Effector CD4-positive, alpha-beta T cell (primary cell): Measurements from ENCODE around the gene C1QTNF6.
"Not testable (repeated sequence)": the region's sequence is repeated elsewhere in the genome, so short reads cannot be mapped to it uniquely, and the experiment has no call there.

Experiments used
- DNase-seq: peaks from one replicate; pipeline ENCODE4 v3.0.0-alpha.2; 2020

C1QTNF6 gene

GRCh38 chr22:37175414-37176281, 12.4 kb downstream of the C1QTNF6 start:
- DNase-seq, result no peak

DNA sequence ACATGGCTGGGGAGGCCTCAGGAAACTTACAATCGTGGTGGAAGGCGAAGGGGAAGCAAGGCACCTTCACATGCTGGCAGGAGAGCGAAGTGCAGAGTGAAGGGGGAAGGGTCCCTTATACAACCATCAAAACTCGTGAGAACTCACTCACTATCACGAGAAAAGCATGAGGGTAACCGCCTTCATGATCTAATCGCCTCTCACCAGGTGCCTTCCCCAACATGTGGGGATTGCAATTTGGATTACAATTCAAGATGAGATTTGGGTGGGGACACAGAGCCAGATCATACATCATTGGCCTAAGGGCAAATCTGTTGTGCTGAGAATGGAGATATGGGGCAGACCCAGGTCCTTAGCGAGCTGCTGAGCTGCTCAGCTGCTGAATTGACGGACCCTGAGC, 13.1 kb downstream of the C1QTNF6 start:
- DNase-seq, result no peak

DNA sequence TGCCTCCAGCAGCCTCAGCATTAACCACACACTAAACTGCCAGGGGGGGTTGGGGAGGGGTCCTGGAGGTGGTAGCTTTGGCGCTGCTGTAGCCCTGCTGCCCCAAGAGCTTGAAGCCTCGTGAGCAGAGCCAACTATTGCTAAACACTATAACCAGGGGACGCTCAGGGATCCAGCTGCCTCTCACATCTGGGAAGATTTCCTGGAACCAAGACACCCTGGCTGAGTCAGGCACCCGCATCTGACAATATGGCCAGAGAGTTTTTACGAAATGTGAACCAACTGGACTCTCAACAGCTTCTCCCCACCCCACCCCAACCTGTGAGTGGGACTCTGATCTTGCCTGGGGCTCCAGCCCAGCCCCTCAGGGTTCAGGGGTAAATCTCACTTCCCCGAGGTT, 14.3 kb downstream of the C1QTNF6 start:
- no peak for DNase-seq

DNA sequence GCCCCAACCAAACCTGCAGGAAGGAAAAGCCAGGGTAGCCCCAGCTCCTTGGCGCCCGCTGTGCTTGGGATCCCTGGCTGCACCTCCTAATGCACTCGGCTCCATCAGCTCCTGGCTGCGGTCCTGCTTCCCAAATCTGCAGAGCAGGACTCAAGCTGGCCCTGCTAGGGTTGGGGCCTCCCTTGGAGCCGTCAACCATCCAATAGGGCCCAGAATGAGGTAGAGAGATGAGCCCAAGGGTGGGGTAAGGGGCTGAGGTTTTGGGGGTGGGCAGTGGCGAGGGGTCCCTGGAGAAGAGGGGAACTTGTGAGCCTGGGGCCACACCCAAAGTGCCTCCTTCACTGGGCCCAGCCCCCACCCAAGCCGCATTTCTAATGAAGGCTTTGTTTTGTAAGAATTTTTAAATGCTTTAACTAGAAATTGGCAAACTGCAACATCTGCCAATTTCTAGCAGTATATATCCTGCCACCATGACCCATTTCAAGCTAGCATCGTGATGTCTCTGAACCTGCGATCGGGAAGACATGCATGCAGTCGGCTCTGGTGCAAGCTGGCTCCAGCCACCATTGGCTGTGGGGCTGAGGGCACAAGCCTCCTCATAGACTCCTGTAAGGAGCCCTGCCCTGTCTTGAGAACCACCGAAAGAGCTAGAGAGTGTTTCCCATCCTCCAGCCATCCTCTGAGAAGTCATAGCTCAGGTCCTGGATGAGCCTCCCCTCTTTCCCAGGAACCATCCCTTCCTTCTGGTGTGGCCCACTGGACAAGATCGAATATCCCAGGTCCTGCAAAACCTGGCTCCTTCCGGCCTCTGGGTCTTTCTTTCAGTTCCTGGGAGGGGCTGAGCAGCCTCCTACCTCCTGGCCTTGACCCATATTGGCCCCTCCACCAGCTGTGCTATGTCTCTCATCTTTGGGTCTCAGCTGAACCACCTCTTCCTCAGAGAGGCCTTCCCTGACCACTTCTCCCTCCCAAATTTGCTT, 15.5 kb downstream of the C1QTNF6 start:
- no peak for DNase-seq

GRCh38 chr22:37171662-37172061, 16.4 kb downstream of the C1QTNF6 start:
- no peak for DNase-seq

DNA sequence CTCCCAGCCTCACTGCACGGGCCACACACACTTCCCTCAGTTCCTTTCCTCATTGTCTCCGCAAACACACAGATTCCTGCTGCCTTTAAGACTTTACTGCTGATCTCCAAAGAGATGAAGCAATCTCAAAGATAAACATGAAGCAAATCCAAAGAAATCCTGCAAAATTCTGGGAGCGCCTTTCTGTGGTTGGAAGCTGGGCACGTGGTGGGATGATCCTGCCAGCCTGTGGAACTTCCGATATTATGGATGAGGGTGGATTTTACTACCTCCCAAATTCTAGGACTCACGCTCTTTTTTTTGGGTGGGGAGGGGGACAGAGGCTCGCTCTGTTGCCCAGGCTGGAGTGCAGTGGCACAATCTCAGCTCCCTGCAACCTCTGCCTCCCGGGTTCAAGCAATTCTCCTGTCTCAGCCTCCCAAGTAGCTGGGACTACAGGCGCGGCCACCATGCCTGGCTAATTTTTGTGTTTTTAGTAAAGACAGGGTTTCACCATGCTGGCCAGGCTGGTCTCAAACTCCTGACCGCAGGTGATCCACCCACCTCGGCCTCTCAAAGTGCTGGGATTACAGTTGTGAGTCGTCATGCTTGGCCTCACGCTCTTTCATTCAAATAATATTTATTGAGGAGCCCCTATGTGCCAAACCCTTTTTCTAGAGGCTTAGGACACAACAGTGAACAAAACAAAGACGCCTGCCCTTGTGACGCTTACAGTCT, 17.2 kb downstream of the C1QTNF6 start:
- not testable (repeated sequence) for DNase-seq

DNA sequence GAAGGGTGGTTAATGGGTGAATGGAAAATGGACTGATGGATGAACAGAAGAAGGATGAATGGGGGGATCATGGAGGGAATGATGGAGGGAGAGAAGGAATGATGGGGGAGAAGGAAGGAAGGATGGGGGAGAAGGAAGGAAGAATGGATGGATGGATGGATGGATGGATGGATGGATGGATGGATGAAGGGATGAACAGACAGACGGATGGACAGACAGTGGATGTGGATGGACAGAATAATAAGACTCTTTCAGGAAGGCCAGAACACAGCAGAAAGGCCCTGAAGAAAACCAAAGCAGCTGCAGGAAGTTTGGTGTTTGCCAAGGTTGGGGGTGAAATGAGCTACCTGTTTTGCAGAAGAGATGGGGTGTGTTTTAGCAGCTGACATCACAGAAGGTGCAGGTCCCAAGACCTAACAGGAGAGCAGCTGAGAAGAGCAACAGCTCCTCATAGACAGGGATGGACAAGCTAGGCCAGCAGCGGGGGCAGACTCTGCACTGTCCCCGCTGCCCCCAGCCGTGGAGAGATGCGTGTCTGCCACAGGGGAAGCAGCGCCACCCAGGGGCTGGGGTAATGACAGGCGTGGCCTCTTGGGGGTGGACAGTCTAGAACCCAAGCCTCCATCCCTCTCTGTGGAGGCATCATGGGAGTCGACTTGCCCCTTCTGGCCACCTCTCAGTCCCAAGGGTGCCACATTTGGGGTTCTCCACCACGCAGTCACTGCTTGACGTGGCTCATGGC, 17.9 kb downstream of the C1QTNF6 start:
- DNase-seq, result no peak

DNA sequence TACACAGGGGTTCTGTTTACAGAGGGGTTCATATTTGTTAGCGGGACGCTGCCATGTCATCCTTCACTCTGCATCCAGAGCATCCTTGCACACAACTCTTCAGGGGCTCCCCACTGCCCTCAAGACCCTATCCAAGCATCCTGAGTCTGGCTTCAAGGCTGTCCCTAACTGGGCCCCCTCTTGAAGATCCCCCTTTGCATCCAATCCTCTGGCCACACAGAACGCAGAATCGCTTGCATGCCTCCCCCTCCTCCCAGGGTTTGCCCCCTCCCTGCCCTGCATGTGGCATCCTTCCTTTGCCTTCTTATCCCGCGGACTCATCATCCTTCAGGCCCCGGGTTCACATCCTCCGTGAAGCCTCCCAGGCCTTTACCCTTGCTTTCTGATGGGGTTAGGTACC, 18.6 kb downstream of the C1QTNF6 start:
- no peak for DNase-seq

GRCh38 chr22:37167981-37168647, 19.9 kb downstream of the C1QTNF6 start:
- no peak for DNase-seq

DNA sequence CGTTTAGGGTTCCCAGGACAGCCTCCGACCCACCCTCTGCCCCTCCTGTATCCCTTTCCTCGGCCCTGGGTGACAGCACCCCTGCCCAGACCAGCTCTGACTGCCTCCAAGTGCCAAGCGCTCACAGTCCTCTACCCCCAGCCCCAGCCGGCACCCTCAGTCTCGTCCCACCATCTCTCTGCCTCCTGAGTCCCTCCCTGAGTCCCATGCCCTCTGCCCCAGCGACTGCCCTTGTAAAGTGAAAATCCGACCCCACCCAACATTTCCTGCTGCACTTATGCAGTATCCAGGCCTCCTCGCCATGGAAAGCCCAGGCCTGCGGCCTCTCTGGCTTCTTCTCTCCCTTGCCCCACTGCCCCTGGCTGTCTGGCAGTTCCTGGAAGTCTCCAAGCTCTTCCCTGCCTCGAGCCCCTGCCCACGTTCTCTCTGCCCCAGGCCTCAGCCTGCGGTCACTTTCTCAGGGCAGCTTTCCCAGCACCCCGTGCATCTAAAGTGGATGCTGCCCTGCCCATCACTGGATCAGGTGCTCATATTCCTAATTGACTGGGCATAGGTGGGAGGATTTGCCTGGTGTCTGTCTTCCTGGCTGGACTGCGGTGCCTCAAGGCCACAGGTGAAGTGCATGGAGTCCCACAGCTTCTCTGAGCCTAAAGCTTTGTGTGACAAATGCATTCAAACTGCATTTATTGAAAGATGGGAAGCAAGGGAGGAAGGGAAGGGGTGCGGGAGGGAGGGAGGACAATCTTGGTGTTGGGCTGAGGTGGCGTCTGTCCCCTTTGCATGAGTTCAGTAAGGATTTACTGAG, 20.7 kb downstream of the C1QTNF6 start:
- no peak for DNase-seq

GRCh38 chr22:37166675-37167066, 21.4 kb downstream of the C1QTNF6 start:
- DNase-seq, result peak; percentile 76

DNA sequence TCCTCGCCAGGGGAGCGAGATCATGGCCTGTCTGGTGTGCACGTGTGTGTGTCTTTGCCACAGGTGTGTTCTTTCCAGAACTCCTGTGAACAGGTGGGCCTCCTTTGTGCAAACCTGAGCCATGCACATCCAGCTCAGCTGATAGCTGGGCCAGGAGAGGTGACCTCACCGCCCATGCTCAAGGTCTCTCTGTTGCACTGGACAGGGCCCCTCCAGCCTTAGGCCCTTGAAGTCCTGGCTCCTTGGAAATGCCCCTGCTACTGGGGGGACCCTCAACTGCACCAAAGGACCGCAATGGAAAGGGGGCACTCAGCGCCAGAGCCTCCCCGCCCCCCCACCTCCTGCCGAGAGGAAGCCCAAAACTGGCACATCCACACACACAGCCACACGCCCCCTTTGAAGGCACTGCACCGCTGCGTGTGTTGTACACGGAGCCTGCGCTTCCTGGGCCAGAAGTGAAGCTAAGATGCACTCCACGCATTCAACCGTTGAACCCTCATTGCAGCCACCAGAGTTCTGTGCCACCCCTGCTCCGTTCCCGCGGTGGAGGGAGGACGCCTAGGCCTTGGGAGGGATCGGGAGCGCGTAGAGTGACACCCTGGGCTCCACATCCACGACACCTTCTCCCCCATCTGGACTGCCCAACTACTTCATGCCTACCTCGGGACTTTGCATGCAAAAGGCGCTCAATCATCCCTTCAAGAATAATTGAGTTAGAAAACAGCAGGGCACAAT, 21.9 kb downstream of the C1QTNF6 start:
- no peak for DNase-seq

- DNase-seq, result no peak
These were observed 23.0 kb downstream of the C1QTNF6 start for GRCh38 chr22:37165066-37165465.

- DNase-seq, result no peak
These were observed 23.6 kb downstream of the C1QTNF6 start for GRCh38 chr22:37164505-37164887.

- DNase-seq, result no peak
These were observed 24.2 kb downstream of the C1QTNF6 start for GRCh38 chr22:37163575-37164504.

DNA sequence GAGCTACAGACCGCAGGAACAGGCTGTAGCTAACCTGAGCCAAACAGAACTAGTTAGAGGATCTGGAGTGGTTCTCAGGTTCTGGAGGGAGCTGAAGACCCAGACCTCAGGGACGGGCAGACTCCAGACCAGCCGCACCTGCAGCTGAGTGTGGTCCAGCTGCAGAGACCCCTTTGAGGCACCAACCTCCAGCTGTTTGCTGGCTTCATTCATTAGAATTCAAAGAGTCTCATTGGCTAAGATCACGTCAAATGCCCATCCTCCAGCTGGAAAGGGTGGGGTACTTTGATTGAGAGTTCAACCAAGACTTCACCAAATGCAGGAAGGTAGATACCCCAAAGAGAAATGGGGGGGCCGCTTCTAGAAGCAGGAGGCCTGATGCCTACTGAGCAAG, 25.0 kb downstream of the C1QTNF6 start:
- no peak for DNase-seq

- peak; percentile 56 for DNase-seq
These were observed 25.6 kb downstream of the C1QTNF6 start for GRCh38 chr22:37162221-37163095.

- no peak for DNase-seq
These were observed 26.6 kb downstream of the C1QTNF6 start for GRCh38 chr22:37161443-37161842.
